Neural cell (in vitro differentiated cells): ENCODE measurements around the gene GNG11. TPM values are rescaled to one million over a fixed set of nuclear protein-coding genes. Genes with fewer than 3 reads are reported as not detected.

ENCODE experiments used
- H2AFZ ChIP-seq: fragments of 200-600, 300-800 bp; sonication (generic), shearing (Covaris generic); 2 replicates; pipeline ENCODE4 v1.6.0; 2014; ENCODE audit warnings: low read depth, mild to moderate bottlenecking, antibody characterized with exemption, low read length, moderate library complexity
- H3F3A ChIP-seq: fragments of 200-600 bp; shearing (Covaris generic); 2 replicates; pipeline ENCODE4 v1.6.1; 2016; ENCODE audit warnings: mild to moderate bottlenecking, moderate library complexity, mixed read lengths, antibody characterized with exemption, low read length; ENCODE audit not compliant: insufficient read depth, poor library complexity, severe bottlenecking
- H3K27ac ChIP-seq: fragments of 200-600, 300-800 bp; sonication (generic), shearing (Covaris generic); 2 replicates; pipeline ENCODE4 v1.5.1; 2014; ENCODE audit warnings: mild to moderate bottlenecking, low read length, moderate library complexity
- H3K27me3 ChIP-seq: fragments of 300-800, 200-600 bp; sonication (generic), shearing (Covaris generic); 2 replicates; pipeline ENCODE4 v1.6.0; 2014; ENCODE audit warnings: mild to moderate bottlenecking, low read depth, low read length, moderate library complexity; ENCODE audit not compliant: insufficient read depth
- H3K36me3 ChIP-seq: fragments of 300-800, 200-600 bp; sonication (generic), shearing (Covaris generic); 2 replicates; pipeline ENCODE4 v1.5.1; 2014; ENCODE audit warnings: mild to moderate bottlenecking, antibody characterized with exemption, low read length, moderate library complexity; ENCODE audit not compliant: insufficient read depth
- H3K4me2 ChIP-seq: fragments of 300-800, 200-600 bp; sonication (generic), shearing (Covaris generic); 2 replicates; pipeline ENCODE4 v1.6.0; 2014; ENCODE audit warnings: mild to moderate bottlenecking, low read length
- H3K4me3 ChIP-seq: fragments of 300-800, 200-600 bp; sonication (generic), shearing (Covaris generic); 2 replicates; pipeline ENCODE4 v1.5.1; 2014; ENCODE audit warnings: mild to moderate bottlenecking, low read length, moderate library complexity
- H3K79me2 ChIP-seq: fragments of 200-600 bp; shearing (Covaris generic); replicated peaks from 2 replicates; pipeline ENCODE4 v1.6.0; 2014; ENCODE audit warnings: mild to moderate bottlenecking, low read length, moderate library complexity; ENCODE audit not compliant: insufficient read depth
- H3K9ac ChIP-seq: fragments of 300-800, 200-600 bp; sonication (generic), shearing (Covaris generic); 2 replicates; pipeline ENCODE4 v1.6.1; 2016; ENCODE audit warnings: mild to moderate bottlenecking, low read length, mixed read lengths
- H3K9me2 ChIP-seq: fragments of 200-600 bp; shearing (Covaris generic); 2 replicates; pipeline ENCODE4 v1.6.1; 2016; ENCODE audit warnings: mild to moderate bottlenecking, low read length, mixed read lengths; ENCODE audit not compliant: insufficient read depth
- H3K9me3 ChIP-seq: fragments of 200-600, 300-800 bp; sonication (generic), shearing (Covaris generic); 2 replicates; pipeline ENCODE4 v1.6.1; 2016; ENCODE audit warnings: mild to moderate bottlenecking, mixed run types, low read length, moderate library complexity, mixed read lengths
- H4K20me1 ChIP-seq: fragments of 200-600 bp; shearing (Covaris generic); 2 replicates; pipeline ENCODE4 v1.6.1; 2016; ENCODE audit warnings: mild to moderate bottlenecking, mixed run types; ENCODE audit not compliant: insufficient read depth
- EP300 ChIP-seq: fragments of 450-650 bp; conservative IDR thresholded peaks from 2 replicates; pipeline ENCODE4 v1.6.1; 2014; ENCODE audit warnings: antibody characterized with exemption, mild to moderate bottlenecking, moderate library complexity; ENCODE audit not compliant: poor library complexity, severe bottlenecking
- EZH2 ChIP-seq: fragments of 200-600, 300-800 bp; shearing (Covaris generic), sonication (generic); IDR thresholded peaks from 2 replicates; pipeline ENCODE4 v1.6.1; 2014; ENCODE audit warnings: antibody characterized with exemption, low read length, borderline replicate concordance, mild to moderate bottlenecking; ENCODE audit not compliant: insufficient read depth, poor library complexity, severe bottlenecking
- MXI1 ChIP-seq: fragments of 450-650 bp; conservative IDR thresholded peaks from 2 replicates; pipeline ENCODE4 v1.6.1; 2014; ENCODE audit warnings: antibody characterized with exemption, mild to moderate bottlenecking; ENCODE audit not compliant: poor library complexity, severe bottlenecking
- POLR2AphosphoS5 ChIP-seq: IDR thresholded peaks from 2 replicates; pipeline ENCODE4 v1.6.1; 2012
- RAD21 ChIP-seq: fragments of 450-650 bp; conservative IDR thresholded peaks from 2 replicates; pipeline ENCODE4 v1.6.1; 2014; ENCODE audit warnings: antibody characterized with exemption, mild to moderate bottlenecking, moderate library complexity
- TAF1 ChIP-seq: IDR thresholded peaks from 2 replicates; pipeline ENCODE4 v1.6.1; 2012; ENCODE audit warnings: low read depth
- polyA plus RNA-seq: library from polyadenylated mRNA; depleted of rRNA; stranded (reverse); fragments of >200 nt; gene quantifications from 2 replicates; pipeline ENCODE4 v1.2.3, GENCODE V29; 2014
- TF ChIP-seq, protein P1 (sequence below): fragments of 450-650 bp; IDR thresholded peaks from 2 replicates; pipeline ENCODE4 v1.5.1; 2014; ENCODE audit warnings: antibody characterized with exemption, mild to moderate bottlenecking, moderate library complexity; ENCODE audit not compliant: poor library complexity, severe bottlenecking
- TF ChIP-seq, protein P2 (sequence below): IDR thresholded peaks from 2 replicates; pipeline ENCODE4 v1.6.1; 2012; ENCODE audit warnings: borderline replicate concordance

Gene GNG11
- polyA plus RNA-seq, 1 donor from 2014 or later = 0.25 TPM

DNA sequence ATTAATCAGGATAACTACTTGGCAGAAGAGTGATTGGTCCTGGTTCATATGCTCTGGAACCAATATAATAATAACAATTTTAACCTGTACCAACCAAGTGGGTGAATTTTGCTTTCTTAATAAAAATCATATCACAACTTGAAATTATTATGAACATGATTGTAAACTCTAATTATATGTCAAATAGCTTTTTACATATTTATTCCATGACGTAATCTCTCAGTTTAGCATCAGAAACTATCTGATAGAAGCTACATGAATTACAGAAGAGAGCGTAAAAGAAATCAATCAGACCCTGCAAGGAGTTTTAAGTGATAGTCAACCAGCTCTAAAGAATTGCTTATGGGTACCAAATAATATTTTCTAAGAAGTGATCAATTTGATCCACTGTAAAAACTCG is 10.1 kb downstream of the GNG11 start:
- no peaks in the 10 kb centered on the region for H4K20me1 ChIP-seq
- no peaks in the 10 kb centered on the region for H3K9me2 ChIP-seq
- H3K4me2 ChIP-seq = no peak overlapping the region
- H3K27me3 ChIP-seq = no peaks in the 10 kb centered on the region
- no peaks in the 10 kb centered on the region for H3K36me3 ChIP-seq
- H3K9ac ChIP-seq = no peak overlapping the region
- no peak overlapping the region for H2AFZ ChIP-seq
- no peak overlapping the region for H3K27ac ChIP-seq
- no peaks in the 10 kb centered on the region for H3K79me2 ChIP-seq
- H3F3A ChIP-seq = no peaks in the 10 kb centered on the region
- TF ChIP-seq EP300 = no peak
- TF ChIP-seq, protein P1, sequence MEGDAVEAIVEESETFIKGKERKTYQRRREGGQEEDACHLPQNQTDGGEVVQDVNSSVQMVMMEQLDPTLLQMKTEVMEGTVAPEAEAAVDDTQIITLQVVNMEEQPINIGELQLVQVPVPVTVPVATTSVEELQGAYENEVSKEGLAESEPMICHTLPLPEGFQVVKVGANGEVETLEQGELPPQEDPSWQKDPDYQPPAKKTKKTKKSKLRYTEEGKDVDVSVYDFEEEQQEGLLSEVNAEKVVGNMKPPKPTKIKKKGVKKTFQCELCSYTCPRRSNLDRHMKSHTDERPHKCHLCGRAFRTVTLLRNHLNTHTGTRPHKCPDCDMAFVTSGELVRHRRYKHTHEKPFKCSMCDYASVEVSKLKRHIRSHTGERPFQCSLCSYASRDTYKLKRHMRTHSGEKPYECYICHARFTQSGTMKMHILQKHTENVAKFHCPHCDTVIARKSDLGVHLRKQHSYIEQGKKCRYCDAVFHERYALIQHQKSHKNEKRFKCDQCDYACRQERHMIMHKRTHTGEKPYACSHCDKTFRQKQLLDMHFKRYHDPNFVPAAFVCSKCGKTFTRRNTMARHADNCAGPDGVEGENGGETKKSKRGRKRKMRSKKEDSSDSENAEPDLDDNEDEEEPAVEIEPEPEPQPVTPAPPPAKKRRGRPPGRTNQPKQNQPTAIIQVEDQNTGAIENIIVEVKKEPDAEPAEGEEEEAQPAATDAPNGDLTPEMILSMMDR = no peak
- TF ChIP-seq EZH2 = no peak
- TF ChIP-seq MXI1 = no peak
- no peak for TF ChIP-seq POLR2AphosphoS5
- TF ChIP-seq TAF1 = no peak
- TF ChIP-seq, protein P2, sequence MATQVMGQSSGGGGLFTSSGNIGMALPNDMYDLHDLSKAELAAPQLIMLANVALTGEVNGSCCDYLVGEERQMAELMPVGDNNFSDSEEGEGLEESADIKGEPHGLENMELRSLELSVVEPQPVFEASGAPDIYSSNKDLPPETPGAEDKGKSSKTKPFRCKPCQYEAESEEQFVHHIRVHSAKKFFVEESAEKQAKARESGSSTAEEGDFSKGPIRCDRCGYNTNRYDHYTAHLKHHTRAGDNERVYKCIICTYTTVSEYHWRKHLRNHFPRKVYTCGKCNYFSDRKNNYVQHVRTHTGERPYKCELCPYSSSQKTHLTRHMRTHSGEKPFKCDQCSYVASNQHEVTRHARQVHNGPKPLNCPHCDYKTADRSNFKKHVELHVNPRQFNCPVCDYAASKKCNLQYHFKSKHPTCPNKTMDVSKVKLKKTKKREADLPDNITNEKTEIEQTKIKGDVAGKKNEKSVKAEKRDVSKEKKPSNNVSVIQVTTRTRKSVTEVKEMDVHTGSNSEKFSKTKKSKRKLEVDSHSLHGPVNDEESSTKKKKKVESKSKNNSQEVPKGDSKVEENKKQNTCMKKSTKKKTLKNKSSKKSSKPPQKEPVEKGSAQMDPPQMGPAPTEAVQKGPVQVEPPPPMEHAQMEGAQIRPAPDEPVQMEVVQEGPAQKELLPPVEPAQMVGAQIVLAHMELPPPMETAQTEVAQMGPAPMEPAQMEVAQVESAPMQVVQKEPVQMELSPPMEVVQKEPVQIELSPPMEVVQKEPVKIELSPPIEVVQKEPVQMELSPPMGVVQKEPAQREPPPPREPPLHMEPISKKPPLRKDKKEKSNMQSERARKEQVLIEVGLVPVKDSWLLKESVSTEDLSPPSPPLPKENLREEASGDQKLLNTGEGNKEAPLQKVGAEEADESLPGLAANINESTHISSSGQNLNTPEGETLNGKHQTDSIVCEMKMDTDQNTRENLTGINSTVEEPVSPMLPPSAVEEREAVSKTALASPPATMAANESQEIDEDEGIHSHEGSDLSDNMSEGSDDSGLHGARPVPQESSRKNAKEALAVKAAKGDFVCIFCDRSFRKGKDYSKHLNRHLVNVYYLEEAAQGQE = no peak
- no peaks in the 10 kb centered on the region for H3K9me3 ChIP-seq
- no peak overlapping the region for H3K4me3 ChIP-seq

DNA sequence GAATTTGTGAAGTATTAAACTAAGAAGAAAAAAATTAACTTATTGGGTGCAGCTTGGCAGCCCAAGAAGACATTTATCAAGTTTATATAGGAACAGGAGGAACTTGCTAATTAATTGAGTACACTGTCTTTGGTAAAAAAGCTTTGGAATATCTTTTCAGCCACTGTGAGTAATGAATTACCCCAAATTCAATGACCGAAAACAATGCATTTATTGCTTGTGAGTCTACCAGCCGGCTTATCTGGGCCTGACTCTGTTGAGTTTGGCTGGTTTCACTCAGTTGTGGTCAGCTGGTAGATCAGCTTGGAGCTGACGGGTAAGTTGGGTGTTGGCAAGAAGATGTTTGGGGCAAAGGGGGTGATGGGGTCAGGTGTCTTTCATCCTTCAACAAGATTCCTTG is 11.6 kb downstream of the GNG11 start:
- Histone ChIP-seq H4K20me1 (no peaks in the 10 kb centered on the region), H3K4me2 (no peak overlapping the region), H3K27ac (no peak overlapping the region), H3K9me2 (no peaks in the 10 kb centered on the region), H3K27me3 (no peaks in the 10 kb centered on the region), H3K4me3 (no peak overlapping the region), H3K36me3 (no peaks in the 10 kb centered on the region), H3K9ac (no peak overlapping the region), H3K79me2 (no peaks in the 10 kb centered on the region), H3K9me3 (no peaks in the 10 kb centered on the region), H2AFZ (no peak overlapping the region), H3F3A (no peaks in the 10 kb centered on the region)
- TF ChIP-seq RAD21 (no peak), EP300 (no peak), TAF1 (no peak), MXI1 (no peak), EZH2 (no peak)
- TF ChIP-seq, protein P1 = no peak
- TF ChIP-seq, protein P2 = no peak
